Mammary epithelial cell (primary cell): ENCODE results near the gene RGS6.

Source experiments
- EZH2 ChIP-seq: IDR thresholded peaks from 2 replicates; pipeline ENCODE4 v1.6.1; 2012; ENCODE audit warnings: low read length, inconsistent platforms, borderline replicate concordance
- TF ChIP-seq, protein P1 (sequence below), 2 donors: IDR thresholded peaks in 1 of 2; conservative IDR thresholded peaks in 1 of 2; 2 replicates each; pipeline ENCODE4 v1.5.1; 2011 to 2012; ENCODE audit warnings: inconsistent platforms in 2 of 2, low read length in 2 of 2, mild to moderate bottlenecking in 2 of 2, control low read depth in 1 of 2, low read depth in 1 of 2; ENCODE audit not compliant: insufficient read depth in 1 of 2; ENCODE audit errors: extremely low read depth in 1 of 2

DNA sequence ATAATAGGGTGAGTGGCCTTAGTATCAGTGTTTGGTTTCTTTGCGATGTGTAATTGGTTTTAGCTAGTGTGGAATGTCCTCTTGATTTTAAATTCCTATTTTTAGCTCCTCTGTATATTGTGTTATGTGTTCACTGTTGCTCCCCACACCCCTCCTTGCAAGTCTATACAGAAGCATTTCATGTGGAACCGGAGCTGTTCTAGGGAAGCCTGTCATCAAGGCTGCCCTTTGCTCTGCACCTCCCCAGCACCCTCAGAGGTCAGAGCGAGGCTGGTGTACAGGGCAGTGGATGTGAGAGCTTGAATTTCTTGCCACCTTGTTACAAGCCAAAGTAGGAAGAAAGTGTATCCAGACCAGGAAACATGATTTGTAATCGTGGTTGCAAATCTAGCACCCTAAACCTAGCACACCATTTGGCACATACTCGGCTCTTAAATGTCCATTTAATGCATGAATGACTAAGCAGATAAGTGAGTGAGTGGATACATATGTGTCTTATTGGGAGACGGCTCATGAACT is 376.8 kb downstream of the RGS6 start:
- TF ChIP-seq, protein P1, sequence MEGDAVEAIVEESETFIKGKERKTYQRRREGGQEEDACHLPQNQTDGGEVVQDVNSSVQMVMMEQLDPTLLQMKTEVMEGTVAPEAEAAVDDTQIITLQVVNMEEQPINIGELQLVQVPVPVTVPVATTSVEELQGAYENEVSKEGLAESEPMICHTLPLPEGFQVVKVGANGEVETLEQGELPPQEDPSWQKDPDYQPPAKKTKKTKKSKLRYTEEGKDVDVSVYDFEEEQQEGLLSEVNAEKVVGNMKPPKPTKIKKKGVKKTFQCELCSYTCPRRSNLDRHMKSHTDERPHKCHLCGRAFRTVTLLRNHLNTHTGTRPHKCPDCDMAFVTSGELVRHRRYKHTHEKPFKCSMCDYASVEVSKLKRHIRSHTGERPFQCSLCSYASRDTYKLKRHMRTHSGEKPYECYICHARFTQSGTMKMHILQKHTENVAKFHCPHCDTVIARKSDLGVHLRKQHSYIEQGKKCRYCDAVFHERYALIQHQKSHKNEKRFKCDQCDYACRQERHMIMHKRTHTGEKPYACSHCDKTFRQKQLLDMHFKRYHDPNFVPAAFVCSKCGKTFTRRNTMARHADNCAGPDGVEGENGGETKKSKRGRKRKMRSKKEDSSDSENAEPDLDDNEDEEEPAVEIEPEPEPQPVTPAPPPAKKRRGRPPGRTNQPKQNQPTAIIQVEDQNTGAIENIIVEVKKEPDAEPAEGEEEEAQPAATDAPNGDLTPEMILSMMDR (conservative IDR thresholded peaks at IDR 0.05 in 1 of 2, IDR thresholded peaks at IDR 0.05 in 1 of 2; ENCODE audit: extremely low read depth in 1 of 2, insufficient read depth in 1 of 2, low read depth in 1 of 2, low read length in 2 of 2), result no peak
- TF ChIP-seq EZH2, result no peak
